HEK293 (cell line): ENCODE results near the gene KLHL29.

Experiments
- CTCF ChIA-PET: fragments of 350-600 bp; formaldehyde crosslinking; extraction: SDS; loops from one replicate; lab custom pipeline; 2021; ENCODE audit warnings: antibody characterized with exemption; lab: Yijun Ruan, JAX
- POLR2A ChIA-PET: fragments of 300-600 bp; formaldehyde crosslinking; extraction: SDS; loops from one replicate; lab custom pipeline; 2020; ENCODE audit warnings: antibody characterized with exemption, inconsistent platforms; lab: Yijun Ruan, JAX
- H3K27ac ChIP-seq: fragments of 200-500 bp; sonication (Bioruptor generic); 2 replicates; pipeline ENCODE4 v1.5.1; 2014; ENCODE audit warnings: low read depth, low read length, control low read depth, inconsistent platforms; ENCODE audit errors: extremely low read depth
- H3K36me3 ChIP-seq, 2 experiments: fragments of 200-500 bp in 1 of 2; sonication (Bioruptor generic) in 1 of 2; 1 replicate in 1 of 2; 2 replicates in 1 of 2; pipeline ENCODE4 v1.5.1; 2014 to 2017; ENCODE audit warnings: inconsistent platforms in 2 of 2, low read length in 2 of 2; ENCODE audit not compliant: control insufficient read depth in 2 of 2, insufficient read depth in 1 of 2
- H3K4me1 ChIP-seq: fragments of 200-500 bp; sonication (Bioruptor generic); 2 replicates; pipeline ENCODE4 v1.5.1; 2014; ENCODE audit warnings: mild to moderate bottlenecking, low read length, inconsistent platforms; ENCODE audit not compliant: control insufficient read depth, insufficient read depth
- H3K4me3 ChIP-seq: 2 replicates; pipeline ENCODE4 v1.5.1; 2011; ENCODE audit warnings: low read depth, mild to moderate bottlenecking, control low read depth, low read length, moderate library complexity
- H3K9me3 ChIP-seq: fragments of 200-500 bp; sonication (Bioruptor generic); 2 replicates; pipeline ENCODE4 v1.5.1; 2014; ENCODE audit warnings: low read depth, low read length, inconsistent platforms; ENCODE audit not compliant: control insufficient read depth, insufficient read depth
- BCL11B ChIP-seq: fragments of 450-650 bp; formaldehyde crosslinking; IDR thresholded peaks from 2 replicates; pipeline ENCODE4 v1.5.1; 2016; ENCODE audit warnings: low read depth, missing biosample characterization, missing genetic modification characterization
- EGR2 ChIP-seq: fragments of 450-650 bp; formaldehyde crosslinking; IDR thresholded peaks from 2 replicates; pipeline ENCODE4 v1.5.1; 2016; ENCODE audit warnings: low read depth, missing biosample characterization, missing genetic modification characterization
- GFI1B ChIP-seq: fragments of 450-650 bp; formaldehyde crosslinking; IDR thresholded peaks from 2 replicates; pipeline ENCODE4 v1.5.1; 2016; ENCODE audit warnings: missing biosample characterization, missing genetic modification characterization
- GLIS2 ChIP-seq: fragments of 450-650 bp; formaldehyde crosslinking; IDR thresholded peaks from 2 replicates; pipeline ENCODE4 v1.5.1; 2016; ENCODE audit warnings: missing biosample characterization, missing genetic modification characterization
- SCRT1 ChIP-seq: fragments of 450-650 bp; formaldehyde crosslinking; IDR thresholded peaks from 2 replicates; pipeline ENCODE4 v1.5.1; 2016; ENCODE audit warnings: missing biosample characterization, missing genetic modification characterization, borderline replicate concordance
- SETDB1 ChIP-seq: IDR thresholded peaks from one replicate; pipeline ENCODE4 v1.6.1; 2017; ENCODE audit warnings: mild to moderate bottlenecking, low read length, moderate library complexity, mixed read lengths; ENCODE audit not compliant: insufficient read length
- TSHZ1 ChIP-seq: fragments of 450-650 bp; formaldehyde crosslinking; IDR thresholded peaks from 2 replicates; pipeline ENCODE4 v1.5.1; 2016; ENCODE audit warnings: missing biosample characterization, missing genetic modification characterization, borderline replicate concordance
- ZBTB26 ChIP-seq: fragments of 450-650 bp; formaldehyde crosslinking; optimal IDR thresholded peaks from 2 replicates; pipeline ENCODE3; 2016; ENCODE audit warnings: missing biosample characterization, mild to moderate bottlenecking, missing genetic modification characterization
- ZFP3 ChIP-seq: fragments of 450-650 bp; formaldehyde crosslinking; IDR thresholded peaks from 2 replicates; pipeline ENCODE4 v1.5.1; 2016; ENCODE audit warnings: low read depth, missing biosample characterization, missing genetic modification characterization
- ZFP69B ChIP-seq: fragments of 450-650 bp; formaldehyde crosslinking; IDR thresholded peaks from 2 replicates; pipeline ENCODE4 v1.5.1; 2016; ENCODE audit warnings: missing biosample characterization, missing genetic modification characterization
- ZNF175 ChIP-seq: fragments of 450-650 bp; formaldehyde crosslinking; IDR thresholded peaks from 2 replicates; pipeline ENCODE4 v1.5.1; 2016; ENCODE audit warnings: missing biosample characterization, missing genetic modification characterization
- ZNF211 ChIP-seq: fragments of 450-650 bp; formaldehyde crosslinking; IDR thresholded peaks from 2 replicates; pipeline ENCODE4 v1.5.1; 2016; ENCODE audit warnings: low read depth, missing biosample characterization, missing genetic modification characterization
- ZNF23 ChIP-seq: fragments of 450-650 bp; formaldehyde crosslinking; IDR thresholded peaks from 2 replicates; pipeline ENCODE4 v1.5.1; 2016; ENCODE audit warnings: missing biosample characterization, missing genetic modification characterization, borderline replicate concordance
- ZNF302 ChIP-seq: fragments of 450-650 bp; formaldehyde crosslinking; IDR thresholded peaks from 2 replicates; pipeline ENCODE4 v1.5.1; 2016; ENCODE audit warnings: missing biosample characterization, missing genetic modification characterization, low read depth
- ZNF596 ChIP-seq: fragments of 450-650 bp; IDR thresholded peaks from 2 replicates; pipeline ENCODE4 v1.5.0; 2018; ENCODE audit warnings: missing biosample characterization, mild to moderate bottlenecking, missing genetic modification characterization, moderate library complexity
- ZNF600 ChIP-seq: fragments of 450-650 bp; formaldehyde crosslinking; IDR thresholded peaks from 2 replicates; pipeline ENCODE4 v1.5.1; 2016; ENCODE audit warnings: missing biosample characterization, missing genetic modification characterization
- ZNF76 ChIP-seq: fragments of 450-650 bp; formaldehyde crosslinking; IDR thresholded peaks from 2 replicates; pipeline ENCODE4; 2016; ENCODE audit warnings: low read depth, missing biosample characterization, missing genetic modification characterization, borderline replicate concordance
- ZNF791 ChIP-seq: fragments of 450-650 bp; formaldehyde crosslinking; IDR thresholded peaks from 2 replicates; pipeline ENCODE4 v1.5.1; 2016; ENCODE audit warnings: missing biosample characterization, missing genetic modification characterization
- ZSCAN16 ChIP-seq: fragments of 450-650 bp; formaldehyde crosslinking; IDR thresholded peaks from 2 replicates; pipeline ENCODE4 v1.5.1; 2016; ENCODE audit warnings: missing biosample characterization, missing genetic modification characterization
- ZSCAN23 ChIP-seq: fragments of 450-650 bp; formaldehyde crosslinking; IDR thresholded peaks from 2 replicates; pipeline ENCODE4 v1.5.1; 2016; ENCODE audit warnings: missing biosample characterization, missing genetic modification characterization
- ZSCAN30 ChIP-seq: fragments of 450-650 bp; IDR thresholded peaks from 2 replicates; pipeline ENCODE4 v1.5.1; 2018; ENCODE audit warnings: missing biosample characterization, mild to moderate bottlenecking, missing genetic modification characterization, moderate library complexity

The KLHL29 gene

DNA sequence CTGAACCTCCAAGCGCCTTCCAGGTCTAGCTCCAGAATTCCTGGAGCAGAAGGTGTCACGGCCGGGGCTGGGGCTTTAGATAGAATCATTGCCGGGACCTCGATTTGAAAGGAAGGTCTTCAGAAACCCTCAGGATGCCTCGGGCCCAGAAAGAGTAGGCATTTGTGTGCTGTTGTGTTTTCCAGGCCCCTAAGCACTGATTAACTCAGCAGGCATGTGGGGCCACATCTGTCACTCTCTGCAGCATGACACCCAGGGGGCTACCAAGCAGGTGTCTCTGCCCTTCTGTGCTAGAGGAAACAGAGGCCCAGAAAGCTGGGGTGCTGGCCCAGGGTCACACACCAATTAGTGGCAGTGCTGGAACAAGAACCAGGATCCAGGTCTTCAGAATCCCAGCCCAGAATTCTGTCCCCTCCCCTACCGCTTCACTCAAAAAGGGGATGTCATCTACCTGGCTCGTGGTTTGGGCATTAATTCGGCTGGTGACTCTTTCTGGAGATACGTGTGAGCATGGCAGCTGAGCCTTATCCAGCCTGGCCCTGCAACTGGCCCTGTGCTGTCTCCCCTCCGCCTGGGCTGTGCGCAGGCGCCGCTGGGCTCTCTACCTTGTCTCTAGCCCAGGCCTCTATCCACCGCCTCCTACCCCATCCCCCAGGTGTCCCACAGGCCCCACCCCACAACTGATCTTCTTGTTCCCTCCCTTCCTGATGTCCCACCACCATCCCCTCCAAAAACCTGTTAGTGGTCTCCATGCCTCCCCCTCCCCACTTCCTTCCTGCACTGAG lies 296.6 kb downstream of the KLHL29 start:
- POLR2A ChIA-PET: no interaction called here
- Histone ChIP-seq H3K9me3 (no peaks in the 10 kb centered on the region), H3K27ac (no peak overlapping the region), H3K36me3 (peaks cover 0 to 3% of the 10 kb centered on the region in 2 experiments; a peak in 1 of 3 replicates), H3K4me3 (no peak overlapping the region), H3K4me1 (no peaks in the 10 kb centered on the region)
- CTCF ChIA-PET: no interaction called here
- TF ChIP-seq ZSCAN30 (tag by site-specific recombination): no peak
- TF ChIP-seq ZBTB26 (tag by site-specific recombination): no peak
- TF ChIP-seq ZNF175 (tag by site-specific recombination): no peak
- no peak for TF ChIP-seq GLIS2
- no peak for TF ChIP-seq ZNF302 (tag by site-specific recombination)
- no peak for TF ChIP-seq TSHZ1 (tag by site-specific recombination)
- TF ChIP-seq SCRT1 (tag by site-specific recombination): no peak
- no peak for TF ChIP-seq BCL11B (tag by site-specific recombination)
- no peak for TF ChIP-seq ZFP69B
- TF ChIP-seq GFI1B (tag by site-specific recombination): no peak
- no peak for TF ChIP-seq ZNF791
- TF ChIP-seq ZNF23: no peak
- no peak for TF ChIP-seq ZFP3 (tag by site-specific recombination)
- no peak for TF ChIP-seq SETDB1

GRCh38 chr2:23682481-23682880 lies 297.5 kb downstream of the KLHL29 start:
- TF ChIP-seq EGR2 (tag by site-specific recombination): peak; percentile 55; the same call in 1 of the 2 replicates
- no peak for TF ChIP-seq ZSCAN23 (tag by site-specific recombination)

DNA sequence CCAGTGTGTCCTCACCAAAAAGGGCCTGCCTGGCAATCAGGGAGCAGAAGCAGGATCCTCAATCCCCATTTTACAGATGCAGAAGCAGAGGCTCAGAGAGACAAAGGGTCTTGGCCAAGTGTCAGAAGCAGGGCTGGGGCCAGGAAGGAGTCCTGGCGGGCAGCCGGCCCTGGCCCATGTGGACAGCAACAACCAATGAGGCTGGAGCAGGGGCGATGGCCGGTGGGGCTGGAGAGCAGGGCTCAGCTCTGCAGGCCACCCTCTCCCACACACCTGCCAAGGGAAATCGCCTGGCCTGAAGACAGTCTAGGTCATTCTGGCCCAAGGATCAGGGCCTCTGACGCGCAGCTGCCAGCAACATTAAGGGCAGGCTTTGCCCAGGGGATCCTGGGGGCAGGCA lies 298.0 kb downstream of the KLHL29 start:
- Histone ChIP-seq H3K36me3 (peaks cover 0 to 6% of the 10 kb centered on the region in 2 experiments; a peak in 1 of 3 replicates), H3K4me1 (no peaks in the 10 kb centered on the region), H3K27ac (no peak overlapping the region), H3K4me3 (no peak overlapping the region), H3K9me3 (no peaks in the 10 kb centered on the region)
- ChIA-PET CTCF (no interaction called here), POLR2A (no interaction called here)
- TF ChIP-seq ZNF600 (tag by site-specific recombination) (no peak), ZNF211 (tag by site-specific recombination) (no peak), ZNF596 (tag by site-specific recombination) (no peak), ZSCAN16 (no peak), ZNF76 (tag by site-specific recombination) (no peak)

More at GRCh38 chr2:23682481-23682880, 297.5 kb downstream of the KLHL29 start:
- H3K4me3 ChIP-seq: no peak overlapping the region
- POLR2A ChIA-PET: no interaction called here
- CTCF ChIA-PET: no interaction called here
- peaks cover 0 to 6% of the 10 kb centered on the region in 2 experiments; a peak in 1 of 3 replicates for H3K36me3 ChIP-seq
- H3K4me1 ChIP-seq: no peaks in the 10 kb centered on the region
- H3K9me3 ChIP-seq: no peaks in the 10 kb centered on the region
- H3K27ac ChIP-seq: no peak overlapping the region
